ENCODE data around the gene SAMD4A.

SAMD4A gene

DNA sequence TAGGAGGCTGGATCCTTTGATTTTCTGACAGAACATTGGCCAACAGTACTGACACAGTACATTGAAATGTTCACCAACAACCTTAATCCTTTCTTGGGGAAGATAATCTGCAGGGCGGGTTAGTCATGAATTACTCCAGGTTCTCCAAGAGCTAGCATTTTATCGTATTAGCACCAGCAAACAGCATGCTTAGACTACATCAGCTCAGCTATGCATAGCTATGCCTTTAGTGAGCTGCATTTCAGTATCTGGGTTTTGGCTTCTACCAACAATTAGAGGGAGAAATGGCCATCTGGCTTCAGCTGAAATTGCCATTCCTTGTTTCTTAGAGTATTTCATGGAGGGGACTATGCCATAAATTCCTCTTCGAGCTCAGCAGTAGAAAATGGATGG is 33.8 kb downstream of the SAMD4A start:
- Histone ChIP-seq H2BK120ac (ENCODE audit: insufficient read depth, low read length, poor library complexity) (no peak overlapping the region), H4K91ac (ENCODE audit: low read depth, low read length) (no peak overlapping the region), H3K79me1 (ENCODE audit: low read length) (no peaks in the 10 kb centered on the region), H2AK5ac (ENCODE audit: low read length) (no peak overlapping the region), H3K4ac (ENCODE audit: low read depth, low read length) (no peak overlapping the region), H2BK5ac (ENCODE audit: low read depth, low read length, poor library complexity) (no peak overlapping the region), H4K12ac (ENCODE audit: low read depth, low read length) (no peak overlapping the region), H3K36me3 (ENCODE audit: control insufficient read depth in 1 of 2, insufficient read depth in 2 of 2, low read length in 2 of 2) (no peaks in the 10 kb centered on the region), H3K9me3 (ENCODE audit: insufficient read depth, low read depth, low read length) (no peaks in the 10 kb centered on the region), H3K4me2 (ENCODE audit: low read length) (no peak overlapping the region), H3K4me1 (ENCODE audit: control insufficient read depth in 1 of 2, insufficient read depth in 2 of 2, low read length in 2 of 2) (peaks cover 0 to 7% of the 10 kb centered on the region in 2 experiments), H2AFZ (ENCODE audit: insufficient read depth, low read length, poor library complexity) (no peak overlapping the region), H4K8ac (ENCODE audit: low read depth, low read length) (no peak overlapping the region), H2BK12ac (ENCODE audit: low read length) (no peak overlapping the region), H3K79me2 (ENCODE audit: control insufficient read depth, insufficient read depth, low read length, poor library complexity) (peaks cover 2% of the 10 kb centered on the region), H3K4me3 (ENCODE audit: low read depth, low read length) (no peak overlapping the region), H3K27me3 (ENCODE audit: insufficient read depth, low read length) (no peaks in the 10 kb centered on the region), H3K9ac (ENCODE audit: low read length) (no peak overlapping the region), H3K14ac (ENCODE audit: low read length) (no peak overlapping the region), H3K27ac (ENCODE audit: low read depth, low read length) (peak overlapping the region; percentile 3), H3K23ac (ENCODE audit: low read length) (no peak overlapping the region), H3K18ac (ENCODE audit: low read length) (no peak overlapping the region)
- WGBS (ENCODE audit: extremely low coverage, insufficient coverage, insufficient read length), result no CpG with 5 or more reads among the region's 3 CpGs
- DNase-seq, result peak; percentile 83 to 89

- Histone ChIP-seq H3K14ac (ENCODE audit: low read length) (no peak overlapping the region), H2AK5ac (ENCODE audit: low read length) (no peak overlapping the region), H3K4me1 (ENCODE audit: control insufficient read depth in 1 of 2, insufficient read depth in 2 of 2, low read length in 2 of 2) (peaks cover 0 to 5% of the 10 kb centered on the region in 2 experiments), H3K4me3 (ENCODE audit: low read depth, low read length) (no peak overlapping the region), H2BK5ac (ENCODE audit: low read depth, low read length, poor library complexity) (no peak overlapping the region), H2AFZ (ENCODE audit: insufficient read depth, low read length, poor library complexity) (no peak overlapping the region), H3K18ac (ENCODE audit: low read length) (no peak overlapping the region), H3K36me3 (ENCODE audit: control insufficient read depth in 1 of 2, insufficient read depth in 2 of 2, low read length in 2 of 2) (peaks cover 0 to 3% of the 10 kb centered on the region in 2 experiments), H3K79me1 (ENCODE audit: low read length) (no peaks in the 10 kb centered on the region), H3K4me2 (ENCODE audit: low read length) (no peak overlapping the region), H3K23ac (ENCODE audit: low read length) (no peak overlapping the region), H3K27ac (ENCODE audit: low read depth, low read length) (no peak overlapping the region), H2BK120ac (ENCODE audit: insufficient read depth, low read length, poor library complexity) (no peak overlapping the region), H3K79me2 (ENCODE audit: control insufficient read depth, insufficient read depth, low read length, poor library complexity) (peaks cover 2% of the 10 kb centered on the region), H2BK12ac (ENCODE audit: low read length) (no peak overlapping the region), H3K27me3 (ENCODE audit: insufficient read depth, low read length) (no peaks in the 10 kb centered on the region), H4K8ac (ENCODE audit: low read depth, low read length) (no peak overlapping the region), H3K4ac (ENCODE audit: low read depth, low read length) (no peak overlapping the region), H3K9me3 (ENCODE audit: insufficient read depth, low read depth, low read length) (no peaks in the 10 kb centered on the region), H4K12ac (ENCODE audit: low read depth, low read length) (no peak overlapping the region), H3K9ac (ENCODE audit: low read length) (no peak overlapping the region), H4K91ac (ENCODE audit: low read depth, low read length) (no peak overlapping the region)
- peak in 1 of 2 donors; percentile 44 for DNase-seq
- no CpG with 5 or more reads among the region's 1 CpG for WGBS (ENCODE audit: extremely low coverage, insufficient coverage, insufficient read length)
Observed at GRCh38 chr14:54603362-54603761, 36.4 kb downstream of the SAMD4A start.

- no CpG with 5 or more reads among the region's 10 CpGs for WGBS (ENCODE audit: extremely low coverage, insufficient coverage, insufficient read length)
- H2AFZ ChIP-seq (ENCODE audit: insufficient read depth, low read length, poor library complexity), result no peak overlapping the region
Observed at GRCh38 chr14:54606178-54606577, 39.2 kb downstream of the SAMD4A start.

DNA sequence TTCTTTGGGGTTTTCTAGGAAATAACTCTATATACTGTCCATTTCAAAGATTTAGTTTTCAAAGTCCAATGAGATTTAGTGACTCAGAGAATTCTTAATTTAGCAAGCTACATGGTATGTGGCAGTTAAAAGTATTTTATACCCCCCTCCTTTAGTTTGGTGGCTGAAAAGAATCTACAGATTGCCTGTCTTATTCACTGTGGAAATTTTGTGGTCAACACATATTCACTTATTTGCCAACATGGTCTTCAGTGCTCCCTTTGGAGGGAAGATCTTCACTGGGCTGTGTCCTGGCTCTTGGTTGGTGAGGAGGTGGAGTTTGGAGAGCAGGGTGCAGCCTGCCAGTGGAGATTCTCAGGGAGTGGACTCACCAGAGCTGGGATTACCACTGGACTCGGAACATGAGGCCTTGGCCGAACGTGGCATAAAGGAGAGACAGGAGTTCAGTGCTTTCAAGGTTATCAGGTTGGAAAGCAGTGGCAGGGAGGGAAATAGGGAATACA is 39.8 kb downstream of the SAMD4A start:
- Histone ChIP-seq H2AK5ac (ENCODE audit: low read length) (no peak overlapping the region), H2BK120ac (ENCODE audit: insufficient read depth, low read length, poor library complexity) (no peak overlapping the region), H3K4me3 (ENCODE audit: low read depth, low read length) (no peak overlapping the region), H4K91ac (ENCODE audit: low read depth, low read length) (no peak overlapping the region), H3K79me1 (ENCODE audit: low read length) (no peaks in the 10 kb centered on the region), H4K8ac (ENCODE audit: low read depth, low read length) (no peak overlapping the region), H2AFZ (ENCODE audit: insufficient read depth, low read length, poor library complexity) (no peak overlapping the region), H4K12ac (ENCODE audit: low read depth, low read length) (no peak overlapping the region), H3K9ac (ENCODE audit: low read length) (no peak overlapping the region), H3K79me2 (ENCODE audit: control insufficient read depth, insufficient read depth, low read length, poor library complexity) (peaks cover 2% of the 10 kb centered on the region), H2BK5ac (ENCODE audit: low read depth, low read length, poor library complexity) (no peak overlapping the region), H3K36me3 (ENCODE audit: control insufficient read depth in 1 of 2, insufficient read depth in 2 of 2, low read length in 2 of 2) (peaks cover 1 to 3% of the 10 kb centered on the region in 2 experiments), H3K27ac (ENCODE audit: low read depth, low read length) (no peak overlapping the region), H3K4me2 (ENCODE audit: low read length) (no peak overlapping the region), H3K4me1 (ENCODE audit: control insufficient read depth in 1 of 2, insufficient read depth in 2 of 2, low read length in 2 of 2) (peaks cover 0 to 2% of the 10 kb centered on the region in 2 experiments), H3K27me3 (ENCODE audit: insufficient read depth, low read length) (no peaks in the 10 kb centered on the region), H2BK12ac (ENCODE audit: low read length) (no peak overlapping the region), H3K9me3 (ENCODE audit: insufficient read depth, low read depth, low read length) (no peaks in the 10 kb centered on the region), H3K23ac (ENCODE audit: low read length) (no peak overlapping the region), H3K14ac (ENCODE audit: low read length) (no peak overlapping the region), H3K18ac (ENCODE audit: low read length) (no peak overlapping the region), H3K4ac (ENCODE audit: low read depth, low read length) (no peak overlapping the region)
- DNase-seq, result no peak
- WGBS (ENCODE audit: extremely low coverage, insufficient coverage, insufficient read length), result no CpG with 5 or more reads among the region's 3 CpGs

More at GRCh38 chr14:54606178-54606577, 39.2 kb downstream of the SAMD4A start:
- H4K12ac ChIP-seq (ENCODE audit: low read depth, low read length), result no peak overlapping the region
- H3K36me3 ChIP-seq (ENCODE audit: control insufficient read depth in 1 of 2, insufficient read depth in 2 of 2, low read length in 2 of 2), result peaks cover under 1 to 3% of the 10 kb centered on the region in 2 experiments
- no peaks in the 10 kb centered on the region for H3K27me3 ChIP-seq (ENCODE audit: insufficient read depth, low read length)
- H4K8ac ChIP-seq (ENCODE audit: low read depth, low read length), result no peak overlapping the region
- H3K23ac ChIP-seq (ENCODE audit: low read length), result no peak overlapping the region
- no peaks in the 10 kb centered on the region for H3K79me1 ChIP-seq (ENCODE audit: low read length)
- H2BK12ac ChIP-seq (ENCODE audit: low read length), result no peak overlapping the region
- no peak overlapping the region for H2BK120ac ChIP-seq (ENCODE audit: insufficient read depth, low read length, poor library complexity)
- no peak overlapping the region for H2AK5ac ChIP-seq (ENCODE audit: low read length)
- H3K79me2 ChIP-seq (ENCODE audit: control insufficient read depth, insufficient read depth, low read length, poor library complexity), result peaks cover 2% of the 10 kb centered on the region
- H3K18ac ChIP-seq (ENCODE audit: low read length), result no peak overlapping the region
- no peak overlapping the region for H2BK5ac ChIP-seq (ENCODE audit: low read depth, low read length, poor library complexity)
- no peak overlapping the region for H3K4me2 ChIP-seq (ENCODE audit: low read length)
- H3K9me3 ChIP-seq (ENCODE audit: insufficient read depth, low read depth, low read length), result no peaks in the 10 kb centered on the region
- peaks cover 0 to under 1% of the 10 kb centered on the region in 2 experiments for H3K4me1 ChIP-seq (ENCODE audit: control insufficient read depth in 1 of 2, insufficient read depth in 2 of 2, low read length in 2 of 2)
- H3K4ac ChIP-seq (ENCODE audit: low read depth, low read length), result no peak overlapping the region
- no peak overlapping the region for H3K4me3 ChIP-seq (ENCODE audit: low read depth, low read length)
- H3K14ac ChIP-seq (ENCODE audit: low read length), result no peak overlapping the region
- DNase-seq, result no peak
- H4K91ac ChIP-seq (ENCODE audit: low read depth, low read length), result no peak overlapping the region
- no peak overlapping the region for H3K27ac ChIP-seq (ENCODE audit: low read depth, low read length)
- no peak overlapping the region for H3K9ac ChIP-seq (ENCODE audit: low read length)
